Hematopoietic multipotent progenitor cell treated with erythropoietin and hydrocortisone succinate and interleukin-3 and kit ligand, for 17 days (in vitro differentiated cells): ENCODE results near the gene STIM1.
"Not testable (repeated sequence)": the region's sequence is repeated elsewhere in the genome, so short reads cannot be mapped to it uniquely, and the experiment has no call there.

Experiments used
- DNase-seq: peaks from one replicate; pipeline ENCODE4 v3.0.0-alpha.2; 2015; ENCODE audit warnings: low spot score

The STIM1 gene

DNA sequence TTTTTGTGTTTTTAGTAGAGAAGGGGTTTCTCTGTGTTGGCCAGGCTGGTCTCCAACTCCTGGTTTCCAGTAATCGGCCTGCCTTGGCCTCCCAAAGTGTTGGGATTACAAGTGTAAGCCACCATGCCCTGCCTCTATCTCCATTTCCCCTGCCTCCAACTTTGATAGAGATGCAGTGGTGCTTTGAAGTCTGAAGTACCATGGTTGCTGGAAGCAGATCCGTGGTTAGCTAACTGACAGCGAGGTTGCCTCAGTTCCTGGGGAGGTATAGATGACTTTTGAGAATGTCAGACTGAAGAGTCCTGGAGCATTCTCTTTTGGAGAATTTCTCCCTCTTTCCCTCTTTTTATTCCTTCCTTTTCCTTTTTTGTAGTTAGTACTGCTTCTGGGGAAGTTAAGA is 127.6 kb downstream of the STIM1 start:
- no peak for DNase-seq

GRCh38 chr11:3984896-3985295 is 129.4 kb downstream of the STIM1 start:
- peak; percentile 61 for DNase-seq

GRCh38 chr11:3985631-3986030 is 130.2 kb downstream of the STIM1 start:
- DNase-seq, result no peak

DNA sequence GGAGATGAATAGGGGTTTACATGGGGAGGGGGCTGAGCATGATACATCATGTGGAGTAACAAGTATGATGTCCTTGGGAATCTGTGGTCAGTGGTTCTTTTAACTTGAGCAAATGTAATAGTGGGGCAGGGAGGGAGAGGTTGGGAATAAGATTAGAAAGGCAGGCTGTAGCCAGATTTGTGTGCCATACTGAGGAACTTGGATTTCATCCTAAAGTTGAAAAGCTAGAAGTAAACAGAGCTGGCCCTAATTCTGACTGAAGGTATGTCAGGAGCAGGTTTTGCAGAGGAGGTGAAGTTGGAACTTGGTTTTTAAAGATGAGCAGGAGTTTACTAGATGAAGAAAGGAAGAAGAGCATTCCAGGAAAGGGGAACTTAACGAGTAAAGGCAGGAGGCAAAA is 130.8 kb downstream of the STIM1 start:
- DNase-seq, result no peak

GRCh38 chr11:3989276-3989920 is 133.9 kb downstream of the STIM1 start:
- DNase-seq, result no peak

- DNase-seq, result no peak
Measured at GRCh38 chr11:3989921-3990290, 134.4 kb downstream of the STIM1 start.

- no peak for DNase-seq
Measured at GRCh38 chr11:3990406-3990805, 134.9 kb downstream of the STIM1 start.

DNA sequence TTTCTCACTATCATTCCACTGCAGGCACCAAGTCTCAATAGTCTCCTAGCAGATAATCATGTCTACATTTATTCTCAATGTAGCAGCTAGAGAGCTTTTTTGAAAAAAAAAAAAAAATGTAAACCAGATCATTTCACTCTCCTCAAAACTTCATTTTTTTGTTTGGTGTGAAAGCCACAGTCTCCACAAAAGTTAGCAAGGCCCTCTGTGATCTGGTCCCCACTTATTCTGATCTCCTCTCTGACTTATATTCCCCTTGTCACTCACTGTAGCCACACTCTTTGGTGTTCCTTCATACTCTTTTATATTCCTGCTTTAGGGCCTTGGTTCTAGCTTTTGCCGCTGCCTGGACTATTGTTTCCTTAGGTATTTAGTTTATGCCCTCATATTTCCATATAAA is 137.5 kb downstream of the STIM1 start:
- no peak for DNase-seq

DNA sequence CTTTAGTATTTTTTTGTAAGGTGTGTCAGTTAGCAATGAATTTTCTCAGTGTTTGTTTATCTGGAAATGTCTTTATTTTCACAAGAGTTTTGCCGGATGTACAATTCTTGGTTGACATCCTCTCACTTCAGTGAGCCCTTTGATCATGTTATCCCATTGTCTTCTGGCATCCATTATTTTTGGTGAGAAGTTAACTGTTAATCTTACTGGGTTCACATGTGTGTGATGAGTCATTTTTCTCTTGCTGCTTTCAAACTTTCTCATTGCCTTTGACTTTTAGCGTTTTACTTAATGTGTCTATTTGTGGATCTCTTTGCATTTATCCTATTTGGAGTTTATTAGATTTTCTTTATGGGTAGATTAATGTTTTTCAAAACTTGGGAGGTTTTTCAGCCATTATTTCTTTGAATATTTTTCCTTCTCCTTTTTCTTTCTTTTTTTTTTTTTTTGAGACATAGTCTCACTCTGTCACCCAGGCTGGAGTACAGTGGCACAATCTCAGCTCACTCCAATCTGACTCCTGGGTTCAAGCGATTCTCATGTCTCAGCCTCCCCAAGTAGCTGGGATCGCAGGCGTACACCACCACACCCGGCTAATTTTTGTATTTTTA is 138.7 kb downstream of the STIM1 start:
- DNase-seq, result no peak

- no peak for DNase-seq
Measured at GRCh38 chr11:3995307-3995706, 139.8 kb downstream of the STIM1 start.

DNA sequence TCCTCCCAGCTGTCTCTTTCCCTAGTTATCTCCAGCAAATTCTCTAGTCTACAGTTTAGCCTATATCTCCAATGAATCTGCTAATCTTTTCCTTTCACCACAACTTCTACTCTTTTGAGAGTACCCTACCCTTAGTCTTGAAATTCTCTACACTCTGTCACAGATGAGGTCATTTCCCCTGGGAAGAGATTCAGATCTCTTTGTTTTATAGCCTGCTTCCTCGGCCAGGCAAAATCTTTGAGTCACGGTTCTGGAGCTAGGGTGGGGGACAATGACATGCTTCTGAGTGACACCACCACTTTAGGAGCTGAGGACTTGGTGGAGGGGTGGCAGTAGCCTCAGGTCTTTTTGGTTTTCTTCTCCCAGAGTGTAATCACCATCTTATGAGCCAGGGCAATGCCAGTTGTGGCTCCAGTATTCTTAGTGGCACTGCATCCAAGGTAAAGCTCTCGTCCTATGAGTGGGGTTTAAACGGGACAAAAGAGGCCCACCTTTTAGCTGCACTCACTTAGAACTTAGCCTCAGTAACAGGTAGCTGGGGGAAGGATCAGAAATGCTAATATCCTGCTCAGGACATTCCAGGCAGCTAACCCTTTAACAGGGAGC is 140.6 kb downstream of the STIM1 start:
- no peak for DNase-seq

GRCh38 chr11:3996651-3997050 is 141.2 kb downstream of the STIM1 start:
- DNase-seq, result no peak

DNA sequence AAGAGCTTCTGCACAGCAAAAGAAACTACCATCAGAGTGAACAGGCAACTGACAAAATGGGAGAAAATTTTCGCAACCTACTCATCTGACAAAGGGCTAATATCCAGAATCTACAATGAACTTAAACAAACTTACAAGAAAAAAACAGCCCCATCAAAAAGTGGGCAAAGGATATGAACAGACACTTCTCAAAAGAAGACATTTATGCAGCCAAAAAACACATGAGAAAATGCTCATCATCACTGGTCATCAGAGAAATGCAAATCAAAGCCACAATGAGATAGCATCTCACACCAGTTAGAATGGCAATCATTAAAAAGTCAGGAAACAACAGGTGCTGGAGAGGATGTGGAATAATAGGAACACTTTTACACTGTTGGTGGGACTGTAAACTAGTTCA is 149.3 kb downstream of the STIM1 start:
- DNase-seq, result not testable (repeated sequence)

GRCh38 chr11:4006946-4007680 is 151.6 kb downstream of the STIM1 start:
- DNase-seq, result no peak

DNA sequence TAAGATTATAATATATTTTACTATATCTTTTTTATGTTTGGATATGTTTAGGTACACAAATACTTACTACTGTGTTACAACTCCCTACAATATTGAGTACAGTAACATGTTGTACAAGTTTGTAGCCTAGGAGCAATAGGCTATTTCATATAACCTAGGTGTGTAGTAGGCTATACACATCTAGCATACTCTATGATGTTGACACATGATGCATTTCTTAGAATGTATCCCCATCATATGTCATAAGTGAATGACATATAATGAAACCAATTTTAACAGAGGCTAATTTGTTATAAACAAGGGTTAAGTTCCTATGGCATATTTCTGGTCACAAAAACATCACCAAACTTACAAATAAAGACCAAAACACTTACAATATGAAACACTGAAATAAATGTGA is 152.7 kb downstream of the STIM1 start:
- no peak for DNase-seq

DNA sequence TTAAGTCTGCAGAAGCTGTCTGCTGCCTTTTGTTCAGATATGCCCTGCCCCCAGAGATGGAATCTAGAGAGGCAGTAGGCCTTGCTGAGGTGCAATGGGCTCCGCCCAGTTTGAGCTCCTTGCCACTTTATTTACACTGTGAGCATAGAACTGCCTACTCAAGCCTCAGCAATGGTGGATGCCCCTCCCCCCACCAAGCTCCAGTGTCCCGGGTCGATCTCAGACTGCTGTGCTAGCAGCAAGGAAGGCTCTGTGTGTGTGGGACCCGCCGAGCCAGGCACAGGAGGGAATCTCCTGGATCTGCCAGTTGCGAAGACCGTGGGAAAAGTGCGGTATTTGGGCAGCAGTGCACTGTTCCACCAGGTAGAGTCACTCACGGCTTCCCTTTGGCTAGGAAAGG is 161.1 kb downstream of the STIM1 start:
- not testable (repeated sequence) for DNase-seq

DNA sequence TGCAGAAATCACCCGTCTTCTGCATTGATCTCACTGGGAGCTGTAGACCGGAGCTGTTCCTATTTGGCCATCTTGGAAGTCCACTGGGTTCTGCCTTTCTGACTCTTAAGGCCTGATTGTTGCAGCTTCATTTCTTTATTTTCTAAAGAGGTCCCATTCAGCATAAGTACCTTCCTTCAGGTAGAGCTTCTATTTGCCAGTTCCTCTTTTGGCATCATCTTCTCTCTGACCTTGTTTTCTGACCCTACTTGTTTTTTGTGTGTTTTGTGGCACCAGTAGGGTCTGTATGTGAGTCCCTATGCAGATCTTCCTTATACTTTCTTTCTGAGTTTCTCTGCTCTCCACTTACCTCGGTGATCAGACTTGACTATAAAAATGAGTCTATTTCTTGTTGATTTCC is 161.7 kb downstream of the STIM1 start:
- DNase-seq, result no peak

- DNase-seq, result no peak
Measured at GRCh38 chr11:4018641-4019040, 163.2 kb downstream of the STIM1 start.

- DNase-seq, result no peak
Measured at GRCh38 chr11:4019891-4020290, 164.4 kb downstream of the STIM1 start.

GRCh38 chr11:4022669-4023068 is 167.2 kb downstream of the STIM1 start:
- DNase-seq, result no peak

- DNase-seq, result no peak
Measured at GRCh38 chr11:4025248-4025966, 169.9 kb downstream of the STIM1 start.

DNA sequence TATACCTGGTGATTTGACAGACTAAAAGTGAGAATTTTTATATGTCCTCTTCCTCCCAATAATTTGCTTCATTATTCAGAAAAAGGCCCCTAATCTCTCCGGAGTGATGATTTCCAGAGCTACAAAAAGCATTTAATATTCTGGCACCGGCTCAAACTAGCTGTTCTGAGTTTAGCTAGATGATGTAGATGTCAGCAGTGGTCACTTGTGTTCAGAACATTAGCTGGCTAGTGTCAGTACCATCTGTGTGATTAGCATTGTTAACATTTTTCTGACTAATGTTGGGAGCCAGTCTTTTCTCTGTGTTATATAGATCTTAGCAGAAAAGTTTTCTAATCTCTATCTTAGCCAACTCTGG is 170.5 kb downstream of the STIM1 start:
- no peak for DNase-seq

DNA sequence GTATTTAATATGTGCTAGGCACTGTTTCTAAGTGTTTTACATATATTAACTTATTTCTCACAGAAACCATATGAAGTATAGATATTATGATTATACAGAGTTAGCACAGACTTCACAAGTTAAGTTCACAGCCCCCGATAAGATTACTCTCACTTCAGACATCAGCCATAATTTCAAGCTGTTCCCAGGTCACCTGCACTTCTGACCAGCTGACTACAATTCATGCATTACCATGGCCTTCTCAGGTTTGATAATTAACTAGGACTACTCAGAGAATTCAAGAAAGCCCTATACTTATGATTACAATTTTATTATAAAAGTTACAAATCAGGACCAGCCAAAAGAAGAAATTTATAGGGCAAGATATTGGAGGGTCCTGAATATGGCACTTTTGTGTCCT is 170.9 kb downstream of the STIM1 start:
- DNase-seq, result no peak
